ENCODE data around the gene MAN2B2. TPM values are rescaled to one million over a fixed set of nuclear protein-coding genes. Genes with fewer than 3 reads are reported as not detected.
"Not testable (repeated sequence)": the region's sequence is repeated elsewhere in the genome, so short reads cannot be mapped to it uniquely, and the experiment has no call there.

MAN2B2 gene
- total RNA-seq, 1 donor from 2014 or later: 7.3 TPM

- no peak for FAIRE-seq
- DNase-seq (ENCODE audit: low spot score in 2 of 2): no peak
These were observed 38.1 kb downstream of the MAN2B2 start for GRCh38 chr4:6612961-6613675.

- DNase-seq (ENCODE audit: low spot score in 2 of 2): no peak
- FAIRE-seq: no peak
These were observed 39.0 kb downstream of the MAN2B2 start for GRCh38 chr4:6613676-6614651.

GRCh38 chr4:6614701-6615230 is 39.8 kb downstream of the MAN2B2 start:
- no peak for DNase-seq (ENCODE audit: low spot score in 2 of 2)
- FAIRE-seq: no peak

GRCh38 chr4:6616087-6616995 is 41.4 kb downstream of the MAN2B2 start:
- DNase-seq (ENCODE audit: low spot score in 2 of 2) (no peak), FAIRE-seq (no peak)

- DNase-seq (ENCODE audit: low spot score in 2 of 2): no peak
These were observed 42.3 kb downstream of the MAN2B2 start for GRCh38 chr4:6617246-6617645.

GRCh38 chr4:6618386-6619115 is 43.6 kb downstream of the MAN2B2 start:
- no peak for DNase-seq (ENCODE audit: low spot score in 2 of 2)
- no peak for FAIRE-seq

More at GRCh38 chr4:6617246-6617645, 42.3 kb downstream of the MAN2B2 start:
- FAIRE-seq: no peak

GRCh38 chr4:6619116-6619465 is 44.1 kb downstream of the MAN2B2 start:
- FAIRE-seq (no peak), DNase-seq (ENCODE audit: low spot score in 2 of 2) (no peak)

GRCh38 chr4:6619466-6620255 is 44.7 kb downstream of the MAN2B2 start:
- DNase-seq (ENCODE audit: low spot score in 2 of 2) (no peak), FAIRE-seq (no peak)

- FAIRE-seq: no peak
- no peak for DNase-seq (ENCODE audit: low spot score in 2 of 2)
These were observed 45.3 kb downstream of the MAN2B2 start for GRCh38 chr4:6620296-6620695.

GRCh38 chr4:6620891-6621555 is 46.0 kb downstream of the MAN2B2 start:
- DNase-seq (ENCODE audit: low spot score in 2 of 2): no peak
- no peak for FAIRE-seq

GRCh38 chr4:6621556-6621927 is 46.6 kb downstream of the MAN2B2 start:
- DNase-seq (ENCODE audit: low spot score in 2 of 2) (no peak), FAIRE-seq (no peak)

- DNase-seq (ENCODE audit: low spot score in 2 of 2): no peak
- FAIRE-seq: no peak
These were observed 47.8 kb downstream of the MAN2B2 start for GRCh38 chr4:6622744-6623143.

- DNase-seq (ENCODE audit: low spot score in 2 of 2) (no peak), FAIRE-seq (no peak)
These were observed 50.3 kb downstream of the MAN2B2 start for GRCh38 chr4:6625256-6625655.

GRCh38 chr4:6626066-6626465 is 51.1 kb downstream of the MAN2B2 start:
- DNase-seq (ENCODE audit: low spot score in 2 of 2) (no peak), FAIRE-seq (no peak)

- DNase-seq (ENCODE audit: low spot score in 2 of 2): no peak
- no peak for FAIRE-seq
These were observed 52.8 kb downstream of the MAN2B2 start for GRCh38 chr4:6627832-6628231.

- DNase-seq (ENCODE audit: low spot score in 2 of 2); FAIRE-seq: not testable (repeated sequence)
These were observed 53.5 kb downstream of the MAN2B2 start for GRCh38 chr4:6628484-6628883.

- FAIRE-seq: no peak
These were observed 57.1 kb downstream of the MAN2B2 start for GRCh38 chr4:6632125-6632524.

More at GRCh38 chr4:6632125-6632524, 57.1 kb downstream of the MAN2B2 start:
- no peak for DNase-seq (ENCODE audit: low spot score in 2 of 2)
